B cell (primary cell): Measurements from ENCODE around the gene SNAP29. TPM values are rescaled to one million over a fixed set of nuclear protein-coding genes. Genes with fewer than 3 reads are reported as not detected.

ENCODE experiments used
- ATAC-seq: fragments of 200-7000 bp; cut with Tn5 transposase; one replicate; pipeline ENCODE4 v1.10.0; 2021; ENCODE audit warnings: low read depth, mild to moderate bottlenecking, moderate number of reproducible peaks, moderate library complexity
- CTCF ChIA-PET: fragments of 350-600 bp; sonication (Branson Sonifier 250); formaldehyde crosslinking; loops from one replicate; lab custom pipeline; 2021; ENCODE audit warnings: antibody characterized with exemption, inconsistent platforms; lab: Charles Lee
- POLR2A ChIA-PET: fragments of 350-600 bp; sonication (Branson Sonifier 250); formaldehyde crosslinking; loops from one replicate; lab custom pipeline; 2021; ENCODE audit warnings: antibody characterized with exemption; lab: Charles Lee
- DNase-seq: peaks from one replicate; pipeline ENCODE4 v3.0.0; 2013
- H2AFZ ChIP-seq: 2 replicates; pipeline ENCODE4 v1.6.1; 2012; ENCODE audit warnings: mild to moderate bottlenecking, low read depth, low read length; ENCODE audit not compliant: insufficient read depth, poor library complexity, severe bottlenecking
- H3K27ac ChIP-seq, 2 donors: 1 replicate in 1 of 2; 2 replicates in 1 of 2; pipeline ENCODE4 v1.5.1; 2012 to 2013; ENCODE audit warnings: low read length in 2 of 2, mild to moderate bottlenecking in 2 of 2, moderate library complexity in 1 of 2
- H3K27me3 ChIP-seq, 4 experiments: fragments of 200-600 bp in 1 of 4; sonication (generic) in 1 of 4; replicated peaks in 1 of 4; 1 replicate in 2 of 4; 2 replicates in 2 of 4; pipeline versions ENCODE4 v1.6.1 to v1.7.0; 2013 to 2016; ENCODE audit warnings: low read length in 3 of 4, mild to moderate bottlenecking in 2 of 4, mixed read lengths in 1 of 4, moderate library complexity in 1 of 4; ENCODE audit not compliant: insufficient read depth in 4 of 4, control insufficient read depth in 3 of 4; ENCODE audit errors: control extremely low read depth in 1 of 4
- H3K36me3 ChIP-seq, 2 experiments: replicated peaks in 1 of 2; 1 replicate in 1 of 2; 2 replicates in 1 of 2; pipeline versions ENCODE4 v1.6.1 to v1.7.1; 2013; ENCODE audit warnings: low read length in 1 of 2; ENCODE audit not compliant: insufficient read depth in 2 of 2, control insufficient read depth in 1 of 2; ENCODE audit errors: control extremely low read depth in 1 of 2, extremely low read depth in 1 of 2
- H3K4me1 ChIP-seq, 2 donors: fragments of 200-600 bp in 1 of 2; sonication (generic) in 1 of 2; 1 replicate in 1 of 2; 2 replicates in 1 of 2; pipeline versions ENCODE4 v1.5.1 to v1.6.1; 2013 to 2017; ENCODE audit warnings: low read length in 2 of 2; ENCODE audit not compliant: control insufficient read depth in 2 of 2, insufficient read depth in 2 of 2
- H3K4me2 ChIP-seq: replicated peaks from 2 replicates; pipeline ENCODE3; 2012; ENCODE audit warnings: mild to moderate bottlenecking, low read depth, low read length; ENCODE audit not compliant: poor library complexity, severe bottlenecking
- H3K4me3 ChIP-seq, 5 experiments: fragments of 200-600 bp in 1 of 5; sonication (generic) in 1 of 5; 1 replicate in 3 of 5; 2 replicates in 2 of 5; pipeline versions ENCODE4 v1.5.1 to v1.7.0; 2011 to 2016; ENCODE audit warnings: low read length in 4 of 5, mild to moderate bottlenecking in 4 of 5, low read depth in 2 of 5, control low read depth in 1 of 5, moderate library complexity in 1 of 5; ENCODE audit not compliant: insufficient read depth in 1 of 5; ENCODE audit errors: control extremely low read depth in 1 of 5, extremely low read depth in 1 of 5
- H3K79me2 ChIP-seq: fragments of 200-600 bp; sonication (generic); one replicate; pipeline ENCODE4 v1.6.0; 2016; ENCODE audit warnings: low read length; ENCODE audit not compliant: control insufficient read depth, insufficient read depth
- H3K9ac ChIP-seq: fragments of 200-600 bp; sonication (generic); 2 replicates; pipeline ENCODE4 v1.6.1; 2017; ENCODE audit warnings: mild to moderate bottlenecking, low read length, moderate library complexity
- H3K9me3 ChIP-seq, 3 donors: one replicate each; pipeline versions ENCODE4 v1.6.1 to v1.7.1; 2013; ENCODE audit warnings: low read length in 2 of 3; ENCODE audit not compliant: control insufficient read depth in 2 of 3, insufficient read depth in 1 of 3; ENCODE audit errors: control extremely low read depth in 1 of 3
- H4K20me1 ChIP-seq: 2 replicates; pipeline ENCODE4 v1.6.0; 2012; ENCODE audit warnings: mild to moderate bottlenecking, low read length; ENCODE audit not compliant: insufficient read depth, control insufficient read depth, poor library complexity, severe bottlenecking
- H3K27ac Mint-ChIP-seq: one replicate; pipeline ENCODE4 v1.8.0; 2021; ENCODE audit warnings: mixed read lengths
- H3K27me3 Mint-ChIP-seq: one replicate; pipeline ENCODE4 v1.8.0; 2021; ENCODE audit warnings: mixed read lengths
- H3K4me1 Mint-ChIP-seq: one replicate; pipeline ENCODE4 v1.8.0; 2021; ENCODE audit warnings: mixed read lengths
- H3K4me3 Mint-ChIP-seq: one replicate; pipeline ENCODE4 v1.8.0; 2021; ENCODE audit warnings: mixed read lengths
- H3K9me3 Mint-ChIP-seq: one replicate; pipeline ENCODE4 v1.8.0; 2022; ENCODE audit warnings: mixed read lengths; ENCODE audit not compliant: insufficient read depth
- CTCF ChIP-seq: fragments of 200-600 bp; IDR thresholded peaks from one replicate; pipeline ENCODE4 v1.8.0; 2022; ENCODE audit warnings: antibody characterized with exemption, mild to moderate bottlenecking
- EZH2 ChIP-seq: IDR thresholded peaks from 2 replicates; pipeline ENCODE4 v1.6.1; 2012; ENCODE audit warnings: borderline replicate concordance, low read depth, mild to moderate bottlenecking, moderate library complexity, low read length; ENCODE audit not compliant: insufficient read depth, poor library complexity, severe bottlenecking
- WGBS: methylation state at CpG from one replicate; pipeline ENCODE4 v1.1.5; 2013; ENCODE audit warnings: missing lambda C conversion rate; ENCODE audit not compliant: insufficient coverage; 5-methylcytosine and 5-hydroxymethylcytosine counted together
- intact Hi-C: fragments of 100-400 bp; cut with micrococcal nuclease; formaldehyde crosslinking; loops from one replicate; pipeline ENCODE4 v1.10.0; 2022
- polyA plus RNA-seq: library from polyadenylated mRNA; depleted of rRNA; stranded (reverse); fragments of >200 nt; gene quantifications from 2 replicates; pipeline ENCODE4 v1.2.3, GENCODE V29; 2012
- total RNA-seq, 2 donors: library from RNA; stranded (reverse); fragments of 120-200 nt in 1 of 2; gene quantifications; 1 replicate in 1 of 2; 2 replicates in 1 of 2; pipeline versions ENCODE4 v1.2.3 to v1.2.4, GENCODE V29; 2013 to 2022

SNAP29 gene
- total and polyA plus RNA-seq, 2 donors (not counting 1 experiment from before 2014, with no cell fraction given), result 13.4 to 17.4 TPM

GRCh38 chr22:20809538-20810185 is 49.1 kb upstream of the SNAP29 start:
- H3K27ac ChIP-seq, result no peak overlapping the region
- Mint-ChIP-seq H3K9me3 (no peaks in the 10 kb centered on the region), H3K27me3 (no peaks in the 10 kb centered on the region), H3K4me3 (no peak overlapping the region), H3K4me1 (peaks cover 11% of the 10 kb centered on the region), H3K27ac (no peak overlapping the region)
- ChIA-PET POLR2A (no interaction called here), CTCF (interaction anchor here (1.0 kb wide), 1 partner anchor 24 kb away, joined by 4 read pairs; no protein-coding TSS in a partner anchor)
- intact Hi-C loops, result no loop called here
- H3K4me1 ChIP-seq, result peaks cover 3 to 10% of the 10 kb centered on the region in 2 donors
- H3K9ac ChIP-seq, result no peak overlapping the region
- DNase-seq, result no peak
- H3K27me3 ChIP-seq, result no peaks in the 10 kb centered on the region
- TF ChIP-seq CTCF (no peak), EZH2 (no peak)
- no peak overlapping the region for H3K4me3 ChIP-seq
- ATAC-seq, result no peak
- no peak overlapping the region for H3K4me2 ChIP-seq
- no peaks in the 10 kb centered on the region for H3K9me3 ChIP-seq
- no peaks in the 10 kb centered on the region for H3K79me2 ChIP-seq
- peaks cover 0 to 70% of the 10 kb centered on the region in 2 experiments for H3K36me3 ChIP-seq
- no peaks in the 10 kb centered on the region for H4K20me1 ChIP-seq
- no peak overlapping the region for H2AFZ ChIP-seq
- 42% methylated on average over 4 of the region's 6 CpGs for WGBS

- Histone ChIP-seq H3K4me1 (peaks cover 3 to 10% of the 10 kb centered on the region in 2 donors), H3K27me3 (no peaks in the 10 kb centered on the region), H4K20me1 (no peaks in the 10 kb centered on the region), H3K36me3 (peaks cover 0 to 67% of the 10 kb centered on the region in 2 experiments), H3K79me2 (no peaks in the 10 kb centered on the region), H3K27ac (no peak overlapping the region), H3K9me3 (no peaks in the 10 kb centered on the region), H2AFZ (no peak overlapping the region), H3K4me3 (no peak overlapping the region), H3K4me2 (no peak overlapping the region), H3K9ac (no peak overlapping the region)
- no peak for DNase-seq
- no peak overlapping the region for H3K4me3 Mint-ChIP-seq
- H3K9me3 Mint-ChIP-seq, result no peaks in the 10 kb centered on the region
- H3K27ac Mint-ChIP-seq, result no peak overlapping the region
- TF ChIP-seq EZH2, result no peak
- TF ChIP-seq CTCF, result no peak
- ChIA-PET CTCF (interaction anchor here (1.1 kb wide), 1 partner anchor 26 kb away, joined by 3 read pairs; no protein-coding TSS in a partner anchor), POLR2A (no interaction called here)
- H3K4me1 Mint-ChIP-seq, result peaks cover 11% of the 10 kb centered on the region
- 60% methylated on average over 8 of the region's 9 CpGs for WGBS
- no peak for ATAC-seq
- intact Hi-C loops, result no loop called here
- no peaks in the 10 kb centered on the region for H3K27me3 Mint-ChIP-seq
Measured at GRCh38 chr22:20810645-20811044, 48.2 kb upstream of the SNAP29 start.
